Activated CD4-positive, alpha-beta T cell treated with anti-CD3 and anti-CD28 coated beads, Interleukin-2, amount 10 ng/mL, durations not matched to agents 24 days and 14 days (primary cell): Measurements from ENCODE around the gene ERLEC1. TPM values are rescaled to one million over a fixed set of nuclear protein-coding genes. Genes with fewer than 3 reads are reported as not detected.

Experiments
- DNase-seq: peaks from one replicate; pipeline ENCODE4 v3.0.0; 2022
- H3K27ac Mint-ChIP-seq: one replicate; pipeline ENCODE4 v1.8.0; 2022; ENCODE audit warnings: mild to moderate bottlenecking, mixed read lengths
- H3K27me3 Mint-ChIP-seq: one replicate; pipeline ENCODE4 v1.8.0; 2022; ENCODE audit warnings: mixed read lengths
- H3K36me3 Mint-ChIP-seq: one replicate; pipeline ENCODE4 v1.8.0; 2022; ENCODE audit warnings: low read depth, mild to moderate bottlenecking, mixed read lengths
- H3K4me1 Mint-ChIP-seq: one replicate; pipeline ENCODE4 v1.8.0; 2021; ENCODE audit warnings: mixed read lengths
- H3K4me3 Mint-ChIP-seq: one replicate; pipeline ENCODE4 v1.8.0; 2022; ENCODE audit warnings: mild to moderate bottlenecking, moderate library complexity, mixed read lengths
- H3K9me3 Mint-ChIP-seq: one replicate; pipeline ENCODE4 v1.8.0; 2021; ENCODE audit warnings: mixed read lengths
- intact Hi-C: fragments of 100-400 bp; cut with micrococcal nuclease; formaldehyde crosslinking; loops from one replicate; pipeline ENCODE4 v1.15.1; 2023
- total RNA-seq: library from RNA; stranded (reverse); gene quantifications from 2 replicates; pipeline ENCODE4 v1.2.3, GENCODE V29; 2022

ERLEC1 gene
- total RNA-seq, 1 donor from 2014 or later, result 24.9 TPM

DNA sequence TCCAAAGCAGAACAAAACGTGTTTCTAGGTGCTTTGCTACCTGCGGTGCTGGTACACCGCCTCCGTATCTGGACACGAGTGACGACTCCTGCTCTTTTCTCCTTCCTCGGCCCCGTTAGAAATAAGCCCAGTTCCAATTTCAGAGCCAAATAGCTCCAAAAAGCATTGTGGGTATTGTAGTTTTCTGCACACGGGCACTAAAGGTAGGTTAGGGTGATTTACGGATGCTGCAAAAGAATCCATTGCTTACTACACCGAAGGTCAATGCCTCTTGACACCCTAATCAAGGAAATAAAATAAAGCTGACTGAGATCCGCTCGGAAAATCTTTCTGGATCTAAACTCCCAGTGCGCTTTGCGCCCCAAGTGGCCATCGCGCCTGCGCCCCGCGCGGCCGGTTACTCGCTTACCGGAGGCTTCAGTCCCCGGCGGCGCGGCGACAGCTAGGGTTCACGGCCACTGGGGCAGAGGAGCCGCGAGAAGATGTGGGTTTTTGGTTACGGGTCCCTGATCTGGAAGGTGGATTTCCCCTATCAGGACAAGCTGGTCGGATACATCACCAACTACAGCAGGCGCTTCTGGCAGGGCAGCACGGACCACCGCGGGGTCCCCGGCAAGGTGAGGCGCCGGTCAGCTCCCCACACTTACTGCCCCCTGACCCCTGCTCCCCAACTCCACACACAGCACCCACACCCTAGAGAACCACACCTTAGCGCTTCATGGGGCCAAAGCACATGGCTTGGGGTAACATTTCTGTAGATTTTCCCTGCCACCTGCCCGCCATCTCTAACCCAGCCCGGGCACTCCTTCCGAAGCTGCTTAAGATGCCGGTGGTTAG is 19.2 kb upstream of the ERLEC1 start, which contains the start of gene CHAC2:
Gene CHAC2, plus strand, starts transcription at position 400 of the 837 bp plus-strand sequence. Its CDS starts 83 bp downstream, at position 483.
- peak within 1 kb of the TSS; percentile 98 for H3K27ac Mint-ChIP-seq
- H3K9me3 Mint-ChIP-seq, result no peaks in the 10 kb centered on the region
- no peaks in the 10 kb centered on the region for H3K27me3 Mint-ChIP-seq
- peak; percentile 96 for DNase-seq
- peak within 1 kb of the TSS; percentile 92 for H3K4me3 Mint-ChIP-seq
- H3K36me3 Mint-ChIP-seq, result peaks cover 31% of the 10 kb centered on the region
- intact Hi-C loops, result loop anchor here (1.0 to 5.0 kb wide), 6 partner anchors 16 to 956 kb away; partner anchors contain the start of genes ACYP2, EML6, ERLEC1 and PSME4
- peaks cover 24% of the 10 kb centered on the region for H3K4me1 Mint-ChIP-seq

DNA sequence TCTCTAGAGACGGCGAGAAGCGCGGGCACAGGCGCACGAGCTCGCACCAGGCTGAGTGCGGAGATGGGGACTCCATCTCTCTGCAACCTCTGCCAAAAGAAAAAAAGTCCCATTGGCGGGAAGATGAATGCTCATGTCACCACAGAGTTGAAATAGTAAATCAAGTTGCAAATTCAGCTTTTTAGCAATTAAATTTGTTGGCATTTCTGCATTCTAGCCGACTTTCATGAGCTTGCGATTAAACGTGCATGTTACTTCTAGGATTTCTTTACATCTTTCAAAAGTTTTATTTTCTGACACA is 18.7 kb upstream of the ERLEC1 start:
- no peaks in the 10 kb centered on the region for H3K27me3 Mint-ChIP-seq
- no peak for DNase-seq
- H3K9me3 Mint-ChIP-seq, result no peaks in the 10 kb centered on the region
- peaks cover 28% of the 10 kb centered on the region for H3K36me3 Mint-ChIP-seq
- intact Hi-C loops, result loop anchor here (5.0 kb wide), 1 partner anchor 274 kb away; no protein-coding TSS in a partner anchor
- H3K4me3 Mint-ChIP-seq, result peak overlapping the region; percentile 92
- peak overlapping the region; percentile 98 for H3K27ac Mint-ChIP-seq
- peaks cover 24% of the 10 kb centered on the region for H3K4me1 Mint-ChIP-seq

GRCh38 chr2:53769318-53769945 is 17.4 kb upstream of the ERLEC1 start:
- no peak overlapping the region for H3K27ac Mint-ChIP-seq
- DNase-seq, result no peak
- H3K4me3 Mint-ChIP-seq, result peak overlapping the region; percentile 92
- H3K4me1 Mint-ChIP-seq, result peaks cover 28% of the 10 kb centered on the region
- no peaks in the 10 kb centered on the region for H3K9me3 Mint-ChIP-seq
- H3K27me3 Mint-ChIP-seq, result no peaks in the 10 kb centered on the region
- H3K36me3 Mint-ChIP-seq, result peaks cover 28% of the 10 kb centered on the region
- intact Hi-C loops, result loop anchor here (5.0 kb wide), 1 partner anchor 273 kb away; no protein-coding TSS in a partner anchor

DNA sequence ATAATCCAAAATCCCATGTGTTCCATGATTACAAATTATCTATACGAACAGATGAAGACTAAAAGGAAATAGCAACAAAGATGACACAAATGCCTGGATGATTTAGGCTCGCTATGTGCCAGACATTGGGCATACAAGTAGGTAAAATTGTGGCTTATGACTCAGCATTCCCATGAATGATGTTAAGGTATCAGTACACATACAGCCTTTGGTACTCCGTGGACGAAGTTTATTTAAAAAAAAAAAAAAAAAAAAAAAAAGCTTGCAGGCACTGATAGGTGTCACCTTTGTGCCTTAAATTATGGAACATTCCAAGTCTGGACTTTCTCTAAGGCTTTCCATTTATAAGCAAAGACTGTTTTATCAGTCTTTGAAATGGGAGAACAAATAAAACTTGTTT is 16.6 kb upstream of the ERLEC1 start:
- peaks cover 24% of the 10 kb centered on the region for H3K36me3 Mint-ChIP-seq
- no peak for DNase-seq
- H3K27me3 Mint-ChIP-seq, result no peaks in the 10 kb centered on the region
- H3K4me1 Mint-ChIP-seq, result peaks cover 28% of the 10 kb centered on the region
- H3K4me3 Mint-ChIP-seq, result no peak overlapping the region
- intact Hi-C loops, result no loop called here
- H3K27ac Mint-ChIP-seq, result no peak overlapping the region
- H3K9me3 Mint-ChIP-seq, result no peaks in the 10 kb centered on the region

DNA sequence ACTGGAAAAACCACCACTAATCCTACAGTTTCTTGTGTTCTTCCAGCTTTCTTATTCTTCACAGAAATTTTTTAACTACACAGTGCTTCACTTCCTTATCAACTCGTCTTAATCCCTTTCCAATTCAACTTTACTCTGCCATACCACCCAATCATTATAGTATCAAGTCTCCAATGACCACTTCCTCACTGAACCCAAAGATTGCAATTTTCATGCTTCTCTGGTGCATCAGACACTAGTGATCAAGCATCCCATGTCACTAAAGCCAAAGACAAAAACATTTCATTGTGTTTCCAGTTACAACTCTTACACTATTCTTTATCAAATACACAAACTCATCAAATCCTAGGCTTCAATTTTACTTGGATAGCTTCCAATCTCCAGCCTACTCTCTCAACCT is 9.7 kb upstream of the ERLEC1 start:
- Mint-ChIP-seq H3K4me1 (peaks cover 20% of the 10 kb centered on the region), H3K4me3 (no peak overlapping the region), H3K27me3 (no peaks in the 10 kb centered on the region), H3K36me3 (peaks cover 44% of the 10 kb centered on the region), H3K9me3 (peaks cover 3% of the 10 kb centered on the region), H3K27ac (peak overlapping the region; percentile 78)
- DNase-seq, result no peak
- intact Hi-C loops, result no loop called here

- peaks cover 3% of the 10 kb centered on the region for H3K9me3 Mint-ChIP-seq
- intact Hi-C loops, result no loop called here
- H3K27ac Mint-ChIP-seq, result no peak overlapping the region
- peaks cover 22% of the 10 kb centered on the region for H3K4me1 Mint-ChIP-seq
- peaks cover 40% of the 10 kb centered on the region for H3K36me3 Mint-ChIP-seq
- peak; percentile 20 for DNase-seq
- H3K4me3 Mint-ChIP-seq, result no peak overlapping the region
- H3K27me3 Mint-ChIP-seq, result no peaks in the 10 kb centered on the region
Measured at GRCh38 chr2:53778536-53779162, 8.2 kb upstream of the ERLEC1 start.

DNA sequence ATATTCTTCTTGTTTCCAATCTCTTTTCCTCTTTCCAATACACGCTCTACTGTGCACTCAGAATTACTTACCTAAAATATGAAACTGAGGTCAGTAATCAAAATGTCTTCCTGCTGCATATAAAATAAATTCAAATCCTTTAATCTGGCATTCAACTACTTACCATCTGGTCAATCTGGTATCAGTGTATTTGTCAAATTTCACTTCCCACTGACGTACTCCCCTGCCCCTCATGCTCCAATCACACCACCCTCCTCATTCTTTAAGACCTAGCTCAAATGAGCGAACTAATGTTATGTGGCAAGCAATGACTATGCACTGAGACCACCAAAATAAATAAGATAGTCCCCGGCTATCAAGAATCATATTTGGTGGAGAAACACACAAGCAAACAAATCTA is 6.8 kb upstream of the ERLEC1 start:
- peaks cover 34% of the 10 kb centered on the region for H3K36me3 Mint-ChIP-seq

DNA sequence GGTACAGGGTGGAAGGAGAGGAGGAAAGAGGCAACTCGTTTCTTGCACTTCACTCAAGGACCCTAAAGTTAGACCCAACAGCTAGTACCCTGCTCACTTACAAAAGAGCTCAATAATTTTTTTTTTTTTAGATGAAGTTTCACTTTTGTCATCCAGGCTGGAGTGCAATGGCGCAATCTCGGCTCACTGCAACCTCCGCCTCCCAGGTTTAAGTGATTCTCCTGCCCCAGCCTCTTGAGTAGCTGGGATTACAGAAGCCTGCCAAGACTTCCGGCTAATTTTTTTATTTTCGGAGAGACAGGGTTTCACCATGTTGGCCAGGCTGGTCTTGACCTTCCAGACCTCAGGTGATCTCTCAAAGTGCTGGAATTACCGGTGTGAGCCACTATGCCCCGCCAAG is 4.2 kb upstream of the ERLEC1 start:
- peaks cover 25% of the 10 kb centered on the region for H3K36me3 Mint-ChIP-seq
- H3K27ac Mint-ChIP-seq, result no peak overlapping the region

More for the DNA sequence above, 6.8 kb upstream of the ERLEC1 start:
- no peak for DNase-seq
- Mint-ChIP-seq H3K4me1 (peaks cover 25% of the 10 kb centered on the region), H3K4me3 (no peak overlapping the region), H3K27me3 (no peaks in the 10 kb centered on the region), H3K9me3 (peaks cover 3% of the 10 kb centered on the region), H3K27ac (no peak overlapping the region)
- intact Hi-C loops, result no loop called here

DNA sequence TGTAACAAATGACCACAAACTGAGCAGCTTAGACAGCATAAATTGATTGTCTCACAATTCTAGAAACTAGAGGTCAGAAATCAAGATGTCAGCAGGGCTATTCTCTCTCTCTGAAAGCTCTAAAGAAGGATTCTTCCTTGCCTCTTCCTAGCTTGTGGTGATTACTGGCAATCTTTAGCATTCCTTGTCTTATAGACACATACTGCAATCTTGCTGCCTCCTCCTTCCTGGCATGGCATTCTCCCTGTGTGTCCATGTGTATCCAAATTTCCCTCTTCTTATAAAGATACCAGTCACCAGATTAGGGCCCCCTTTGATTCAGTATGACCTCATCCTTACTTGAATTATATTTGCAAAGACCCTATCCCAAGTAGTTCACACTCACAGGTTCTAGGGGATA is 2.4 kb upstream of the ERLEC1 start:
- H3K4me1 Mint-ChIP-seq, result peaks cover 29% of the 10 kb centered on the region
- H3K36me3 Mint-ChIP-seq, result peaks cover 18% of the 10 kb centered on the region
- peak overlapping the region; percentile 42 for H3K4me3 Mint-ChIP-seq
- peak overlapping the region; percentile 6 for H3K27ac Mint-ChIP-seq
- intact Hi-C loops, result no loop called here
- no peaks in the 10 kb centered on the region for H3K9me3 Mint-ChIP-seq
- DNase-seq, result no peak
- H3K27me3 Mint-ChIP-seq, result no peaks in the 10 kb centered on the region

More for the DNA sequence above, 4.2 kb upstream of the ERLEC1 start:
- intact Hi-C loops, result no loop called here
- no peaks in the 10 kb centered on the region for H3K27me3 Mint-ChIP-seq
- H3K9me3 Mint-ChIP-seq, result peaks cover 3% of the 10 kb centered on the region
- DNase-seq, result no peak
- H3K4me3 Mint-ChIP-seq, result no peak overlapping the region
- peaks cover 24% of the 10 kb centered on the region for H3K4me1 Mint-ChIP-seq

DNA sequence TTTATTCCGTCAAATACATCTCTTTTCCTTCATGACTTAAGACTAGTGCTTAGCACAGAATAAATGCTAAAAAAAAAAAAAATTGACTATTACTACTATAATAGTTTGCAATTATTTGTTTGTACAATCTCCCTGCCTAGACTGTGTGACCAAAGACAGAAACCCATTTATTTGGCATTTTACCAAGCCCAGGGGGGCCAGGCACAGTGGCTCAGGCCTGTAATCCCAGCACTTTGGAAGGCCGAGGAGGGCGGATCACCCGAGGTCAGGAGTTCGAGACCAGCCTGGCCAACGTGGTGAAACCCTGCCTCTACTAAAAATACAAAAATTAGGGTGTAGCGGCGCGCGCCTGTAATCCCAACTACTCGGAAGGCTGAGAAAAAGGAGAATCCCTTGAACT is 1.5 kb upstream of the ERLEC1 start:
- DNase-seq, result no peak
- intact Hi-C loops, result loop anchor here (5.0 kb wide), 2 partner anchors 33 to 1907 kb away; partner anchors contain the start of gene PNPT1
- Mint-ChIP-seq H3K27ac (no peak overlapping the region), H3K9me3 (no peaks in the 10 kb centered on the region), H3K4me3 (peak overlapping the region; percentile 97), H3K27me3 (no peaks in the 10 kb centered on the region), H3K36me3 (peaks cover 10% of the 10 kb centered on the region), H3K4me1 (peaks cover 26% of the 10 kb centered on the region)

GRCh38 chr2:53786352-53786704 is 516 bp upstream of the ERLEC1 start:
- Mint-ChIP-seq H3K27me3 (no peaks in the 10 kb centered on the region), H3K36me3 (peaks cover 10% of the 10 kb centered on the region), H3K4me3 (peak overlapping the region; percentile 97), H3K9me3 (no peaks in the 10 kb centered on the region), H3K4me1 (peaks cover 30% of the 10 kb centered on the region), H3K27ac (peak overlapping the region; percentile 96)
- DNase-seq, result peak; percentile 79
- intact Hi-C loops, result loop anchor here (2.0 to 5.0 kb wide), 5 partner anchors 34 to 1906 kb away; partner anchors contain the start of genes ACYP2, PNPT1 and PPP4R3B

- Mint-ChIP-seq H3K36me3 (peaks cover 7% of the 10 kb centered on the region), H3K27ac (peak overlapping the region; percentile 96), H3K27me3 (no peaks in the 10 kb centered on the region), H3K4me3 (peak overlapping the region; percentile 97), H3K9me3 (no peaks in the 10 kb centered on the region), H3K4me1 (peaks cover 28% of the 10 kb centered on the region)
- intact Hi-C loops, result loop anchor here (1.0 to 5.0 kb wide), 6 partner anchors 20 to 1905 kb away; partner anchors contain the start of genes ACYP2, CHAC2, PNPT1 and PPP4R3B
- DNase-seq, result peak; percentile 73
Measured at GRCh38 chr2:53787614-53788289, 908 bp downstream of the ERLEC1 start.

DNA sequence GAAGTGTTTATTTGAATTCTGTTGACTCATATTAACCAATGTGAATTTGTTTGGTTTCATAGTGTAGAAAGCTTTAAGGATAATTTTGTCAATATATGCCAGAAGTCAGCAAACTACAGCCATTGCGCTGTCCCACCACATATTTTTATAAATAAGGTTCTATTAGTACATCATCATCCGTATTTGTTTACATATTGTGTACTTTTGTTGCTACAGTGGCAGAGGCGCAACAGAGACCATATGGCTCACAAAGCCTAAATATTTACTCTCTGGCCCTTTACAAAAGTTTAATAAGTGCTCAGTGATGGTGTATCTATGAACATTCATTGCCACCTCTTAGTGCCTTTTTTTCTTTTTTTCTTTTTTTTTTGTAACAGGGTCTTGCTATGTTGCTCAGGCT is 6.4 kb downstream of the ERLEC1 start:
- H3K27ac Mint-ChIP-seq, result no peak overlapping the region
- no peak overlapping the region for H3K4me3 Mint-ChIP-seq
- H3K9me3 Mint-ChIP-seq, result no peaks in the 10 kb centered on the region
- H3K4me1 Mint-ChIP-seq, result peaks cover 8% of the 10 kb centered on the region
- H3K27me3 Mint-ChIP-seq, result no peaks in the 10 kb centered on the region
- peaks cover 15% of the 10 kb centered on the region for H3K36me3 Mint-ChIP-seq
- intact Hi-C loops, result no loop called here
- no peak for DNase-seq
